Smooth muscle cell (in vitro differentiated cells): ENCODE data around the gene MDC1. TPM values are rescaled to one million over a fixed set of nuclear protein-coding genes. Genes with fewer than 3 reads are reported as not detected.

Experiments
- DNase-seq: peaks from one replicate; lab custom pipeline; 2025; ENCODE audit not compliant: unreplicated experiment; lab: John Stamatoyannopoulos, UW
- H2AFZ ChIP-seq: fragments of 200-600 bp; sonication (generic); 2 replicates; pipeline ENCODE4 v1.6.0; 2016; ENCODE audit warnings: antibody characterized with exemption, low read depth, mild to moderate bottlenecking
- H3F3A ChIP-seq: fragments of 200-600 bp; sonication (generic); 2 replicates; pipeline ENCODE4 v1.6.0; 2017; ENCODE audit warnings: antibody characterized with exemption, low read depth
- H3K27ac ChIP-seq: fragments of 200-600 bp; sonication (generic); 2 replicates; pipeline ENCODE4 v1.5.1; 2016; ENCODE audit warnings: low read depth, mild to moderate bottlenecking
- H3K27me3 ChIP-seq: fragments of 200-600 bp; sonication (generic); 2 replicates; pipeline ENCODE4 v1.6.1; 2016; ENCODE audit warnings: low read depth, mild to moderate bottlenecking
- H3K36me3 ChIP-seq: fragments of 200-600 bp; sonication (generic); 2 replicates; pipeline ENCODE4 v1.5.1; 2016; ENCODE audit warnings: low read depth
- H3K4me1 ChIP-seq: fragments of 200-600 bp; sonication (generic); 2 replicates; pipeline ENCODE4 v1.5.1; 2016; ENCODE audit warnings: low read depth
- H3K4me2 ChIP-seq: fragments of 200-600 bp; sonication (generic); 2 replicates; pipeline ENCODE4 v1.6.0; 2016; ENCODE audit warnings: mild to moderate bottlenecking
- H3K4me3 ChIP-seq: fragments of 200-600 bp; sonication (generic); 2 replicates; pipeline ENCODE4 v1.5.1; 2016; ENCODE audit warnings: mild to moderate bottlenecking
- H3K79me2 ChIP-seq: fragments of 200-600 bp; sonication (generic); 2 replicates; pipeline ENCODE4 v1.6.0; 2016; ENCODE audit warnings: low read depth, mild to moderate bottlenecking
- H3K9ac ChIP-seq: fragments of 200-600 bp; sonication (generic); 2 replicates; pipeline ENCODE4 v1.6.0; 2016; ENCODE audit warnings: low read depth
- H3K9me3 ChIP-seq: fragments of 200-600 bp; sonication (generic); replicated peaks from 2 replicates; pipeline ENCODE4 v1.5.1; 2016; ENCODE audit warnings: low read depth
- H4K20me1 ChIP-seq: fragments of 200-600 bp; sonication (generic); 2 replicates; pipeline ENCODE4 v1.6.0; 2016; ENCODE audit warnings: low read depth
- CTCF ChIP-seq: fragments of 200-600 bp; sonication (generic); IDR thresholded peaks from 2 replicates; pipeline ENCODE4 v1.5.1; 2017; ENCODE audit warnings: borderline replicate concordance, mild to moderate bottlenecking, antibody characterized with exemption; ENCODE audit not compliant: insufficient read depth, poor library complexity, severe bottlenecking
- WGBS: methylation state at CpG from one replicate; pipeline ENCODE4 v1.1.7; 2016; ENCODE audit warnings: low lambda C conversion rate; 5-methylcytosine and 5-hydroxymethylcytosine counted together
- polyA plus RNA-seq: library from polyadenylated mRNA; unstranded; fragments of >200 nt; fragmentation: Nextera tagmentation; extraction: Ambion mirVana; gene quantifications from 2 replicates; pipeline ENCODE4 v1.2.1, GENCODE V29; 2016
- total RNA-seq: library from RNA; depleted of rRNA; stranded (reverse); fragments of >200 nt; gene quantifications from 2 replicates; pipeline ENCODE4 v1.2.3, GENCODE V29; 2014

Gene MDC1
- total and polyA plus RNA-seq, 2 experiments from 2014 or later = 7.0 to 17.1 TPM

- Histone ChIP-seq H4K20me1 (peaks cover 59% of the 10 kb centered on the region), H3K4me1 (no peaks in the 10 kb centered on the region), H3K27me3 (no peaks in the 10 kb centered on the region), H3K36me3 (peaks cover 12% of the 10 kb centered on the region), H3K4me2 (peak overlapping the region; percentile 87), H3K4me3 (no peak overlapping the region), H3K27ac (peak overlapping the region; percentile 30), H3K9ac (no peak overlapping the region), H2AFZ (no peak overlapping the region), H3K79me2 (peaks cover 43% of the 10 kb centered on the region), H3F3A (peaks cover 18% of the 10 kb centered on the region), H3K9me3 (no peaks in the 10 kb centered on the region)
- TF ChIP-seq CTCF = no peak
- WGBS = 98% methylated on average over 2 of the region's 2 CpGs
- DNase-seq = no peak
These were observed 23.4 kb upstream of the MDC1 start for GRCh38 chr6:30740540-30740870.

GRCh38 chr6:30738532-30738931 is 21.5 kb upstream of the MDC1 start:
- no peak overlapping the region for H3K4me2 ChIP-seq
- WGBS = 95% methylated on average over 6 of the region's 6 CpGs
- no peak for TF ChIP-seq CTCF
- peaks cover 39% of the 10 kb centered on the region for H3K79me2 ChIP-seq
- peaks cover 18% of the 10 kb centered on the region for H3F3A ChIP-seq
- H2AFZ ChIP-seq = no peak overlapping the region
- H3K36me3 ChIP-seq = peaks cover 19% of the 10 kb centered on the region
- peaks cover 59% of the 10 kb centered on the region for H4K20me1 ChIP-seq
- no peaks in the 10 kb centered on the region for H3K4me1 ChIP-seq
- H3K27ac ChIP-seq = no peak overlapping the region
- H3K9ac ChIP-seq = no peak overlapping the region
- H3K27me3 ChIP-seq = no peaks in the 10 kb centered on the region
- DNase-seq = no peak
- H3K9me3 ChIP-seq = no peaks in the 10 kb centered on the region
- H3K4me3 ChIP-seq = no peak overlapping the region

- no peak overlapping the region for H3K4me2 ChIP-seq
- 97% methylated on average over 8 of the region's 8 CpGs for WGBS
- DNase-seq = no peak
These were observed 18.7 kb upstream of the MDC1 start for GRCh38 chr6:30735668-30736314.

More at GRCh38 chr6:30735668-30736314, 18.7 kb upstream of the MDC1 start:
- H3K4me1 ChIP-seq = no peaks in the 10 kb centered on the region
- H2AFZ ChIP-seq = no peak overlapping the region
- H3F3A ChIP-seq = peaks cover 25% of the 10 kb centered on the region
- H3K9ac ChIP-seq = no peak overlapping the region
- no peak for TF ChIP-seq CTCF
- no peak overlapping the region for H3K27ac ChIP-seq
- peaks cover 19% of the 10 kb centered on the region for H3K36me3 ChIP-seq
- H3K9me3 ChIP-seq = no peaks in the 10 kb centered on the region
- H3K4me3 ChIP-seq = no peak overlapping the region
- H3K79me2 ChIP-seq = peaks cover 42% of the 10 kb centered on the region
- H4K20me1 ChIP-seq = peaks cover 72% of the 10 kb centered on the region
- no peaks in the 10 kb centered on the region for H3K27me3 ChIP-seq
